ENCODE data around the gene UBLCP1.
"Not testable (repeated sequence)": the region's sequence is repeated elsewhere in the genome, so short reads cannot be mapped to it uniquely, and the experiment has no call there.

The UBLCP1 gene

GRCh38 chr5:159230657-159231056, 32.4 kb upstream of the UBLCP1 start:
- Mint-ChIP-seq H3K27ac (no peak overlapping the region), H3K4me1 (no peaks in the 10 kb centered on the region), H3K9me3 (no peaks in the 10 kb centered on the region), H3K36me3 (ENCODE audit: low read depth) (no peaks in the 10 kb centered on the region), H3K4me3 (no peak overlapping the region), H3K27me3 (ENCODE audit: low read depth) (peaks cover 11% of the 10 kb centered on the region)
- TF ChIP-seq, protein P1, sequence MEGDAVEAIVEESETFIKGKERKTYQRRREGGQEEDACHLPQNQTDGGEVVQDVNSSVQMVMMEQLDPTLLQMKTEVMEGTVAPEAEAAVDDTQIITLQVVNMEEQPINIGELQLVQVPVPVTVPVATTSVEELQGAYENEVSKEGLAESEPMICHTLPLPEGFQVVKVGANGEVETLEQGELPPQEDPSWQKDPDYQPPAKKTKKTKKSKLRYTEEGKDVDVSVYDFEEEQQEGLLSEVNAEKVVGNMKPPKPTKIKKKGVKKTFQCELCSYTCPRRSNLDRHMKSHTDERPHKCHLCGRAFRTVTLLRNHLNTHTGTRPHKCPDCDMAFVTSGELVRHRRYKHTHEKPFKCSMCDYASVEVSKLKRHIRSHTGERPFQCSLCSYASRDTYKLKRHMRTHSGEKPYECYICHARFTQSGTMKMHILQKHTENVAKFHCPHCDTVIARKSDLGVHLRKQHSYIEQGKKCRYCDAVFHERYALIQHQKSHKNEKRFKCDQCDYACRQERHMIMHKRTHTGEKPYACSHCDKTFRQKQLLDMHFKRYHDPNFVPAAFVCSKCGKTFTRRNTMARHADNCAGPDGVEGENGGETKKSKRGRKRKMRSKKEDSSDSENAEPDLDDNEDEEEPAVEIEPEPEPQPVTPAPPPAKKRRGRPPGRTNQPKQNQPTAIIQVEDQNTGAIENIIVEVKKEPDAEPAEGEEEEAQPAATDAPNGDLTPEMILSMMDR (IDR thresholded peaks at IDR 0.05; ENCODE audit: unreplicated experiment in 3 of 3): no peak

DNA sequence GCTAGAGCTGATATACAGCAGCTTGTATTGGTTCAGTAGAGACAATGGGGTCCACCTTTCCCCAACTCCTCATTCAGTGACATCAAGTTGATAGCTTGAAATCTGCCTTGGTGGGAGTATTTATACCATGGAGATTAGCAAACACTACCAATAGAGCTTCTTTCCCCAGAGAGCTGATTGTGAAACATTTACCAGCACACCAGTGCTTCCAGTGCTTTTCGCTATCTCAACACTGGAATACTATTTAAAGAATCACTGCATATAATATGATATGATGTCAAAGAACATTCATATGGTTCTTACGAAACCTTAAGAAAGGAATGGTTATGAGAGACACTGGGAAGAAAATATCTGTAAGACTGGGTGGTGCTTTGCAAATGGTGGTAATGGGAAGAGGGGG, 31.9 kb upstream of the UBLCP1 start:
- TF ChIP-seq, protein P1 (IDR thresholded peaks at IDR 0.05; ENCODE audit: unreplicated experiment in 3 of 3): no peak

DNA sequence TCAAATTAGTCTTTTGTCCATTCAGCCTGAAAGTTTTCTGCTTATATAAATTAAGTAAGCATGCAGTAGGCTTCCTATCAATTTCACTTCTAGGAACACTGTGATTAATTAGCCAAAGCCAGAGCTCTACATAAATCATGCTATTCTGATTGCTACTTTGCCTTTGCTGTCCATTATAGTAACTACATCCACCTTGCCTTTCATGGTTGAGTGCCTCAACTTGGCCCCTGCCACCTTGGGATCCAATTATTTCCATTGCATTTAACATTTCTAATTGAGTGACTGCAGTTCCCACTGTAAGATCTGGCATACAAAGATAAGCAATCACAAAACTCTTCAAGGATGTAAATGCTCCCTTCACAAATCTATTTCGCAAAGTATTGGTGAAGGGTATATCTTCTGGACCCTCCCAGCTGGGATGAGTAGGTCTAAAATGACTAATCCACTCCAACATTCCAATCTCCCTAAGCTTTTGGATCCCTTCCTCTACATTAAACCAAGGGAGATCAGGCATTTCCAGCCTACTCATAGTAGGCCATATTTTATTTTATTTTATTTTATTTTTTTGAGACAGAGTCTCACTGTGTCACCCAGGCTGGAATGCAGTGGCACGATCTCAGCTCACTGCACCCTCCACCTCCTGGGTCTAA, 27.1 kb upstream of the UBLCP1 start:
- not testable (repeated sequence) for H3K9me3 Mint-ChIP-seq; H3K36me3 Mint-ChIP-seq (ENCODE audit: low read depth); H3K27me3 Mint-ChIP-seq (ENCODE audit: low read depth); H3K4me1 Mint-ChIP-seq; H3K4me3 Mint-ChIP-seq; H3K27ac Mint-ChIP-seq

More for the DNA sequence above, 31.9 kb upstream of the UBLCP1 start:
- peaks cover 11% of the 10 kb centered on the region for H3K27me3 Mint-ChIP-seq (ENCODE audit: low read depth)
- no peaks in the 10 kb centered on the region for H3K9me3 Mint-ChIP-seq
- no peaks in the 10 kb centered on the region for H3K36me3 Mint-ChIP-seq (ENCODE audit: low read depth)
- H3K4me1 Mint-ChIP-seq: no peaks in the 10 kb centered on the region
- H3K27ac Mint-ChIP-seq: no peak overlapping the region
- H3K4me3 Mint-ChIP-seq: no peak overlapping the region

DNA sequence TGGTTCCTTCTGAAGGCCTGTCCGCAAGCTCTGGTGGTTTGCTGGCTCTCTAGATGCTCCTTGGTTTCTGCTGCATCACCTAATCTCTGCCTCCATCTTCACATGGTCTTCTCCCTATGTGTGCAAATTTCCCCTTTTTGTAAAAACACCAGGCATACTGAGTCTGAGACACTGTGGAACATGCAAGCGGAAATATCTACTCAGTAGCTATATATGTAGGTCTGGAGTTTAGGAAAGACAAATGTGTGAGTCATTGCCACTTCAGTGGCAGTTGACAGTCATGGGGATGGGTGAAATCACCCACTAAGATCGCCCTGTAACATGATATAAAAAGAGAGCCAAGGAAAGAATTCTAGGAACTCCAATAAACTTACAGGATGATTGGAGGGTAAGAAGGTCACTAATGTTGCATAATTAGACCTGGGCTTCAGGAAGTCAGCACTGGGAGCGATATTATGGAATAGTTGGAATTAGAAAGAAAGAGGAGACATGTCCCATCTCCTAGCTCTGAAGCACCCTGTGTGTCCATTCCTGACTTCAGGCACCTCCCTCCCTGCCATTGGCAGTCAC, 22.7 kb upstream of the UBLCP1 start:
- Mint-ChIP-seq H3K27ac (no peak overlapping the region), H3K27me3 (ENCODE audit: low read depth) (peaks cover 8% of the 10 kb centered on the region), H3K4me1 (no peaks in the 10 kb centered on the region), H3K36me3 (ENCODE audit: low read depth) (no peaks in the 10 kb centered on the region), H3K9me3 (no peaks in the 10 kb centered on the region), H3K4me3 (no peak overlapping the region)
- TF ChIP-seq, protein P1 (IDR thresholded peaks at IDR 0.05; ENCODE audit: unreplicated experiment in 3 of 3): no peak

- Mint-ChIP-seq H3K27me3 (ENCODE audit: low read depth) (peaks cover 15% of the 10 kb centered on the region), H3K9me3 (no peaks in the 10 kb centered on the region), H3K36me3 (ENCODE audit: low read depth) (no peaks in the 10 kb centered on the region), H3K4me1 (no peaks in the 10 kb centered on the region), H3K4me3 (no peak overlapping the region), H3K27ac (no peak overlapping the region)
- TF ChIP-seq, protein P1 (IDR thresholded peaks at IDR 0.05; ENCODE audit: unreplicated experiment in 3 of 3): no peak
Observed at GRCh38 chr5:159241946-159242552, 21.0 kb upstream of the UBLCP1 start.

DNA sequence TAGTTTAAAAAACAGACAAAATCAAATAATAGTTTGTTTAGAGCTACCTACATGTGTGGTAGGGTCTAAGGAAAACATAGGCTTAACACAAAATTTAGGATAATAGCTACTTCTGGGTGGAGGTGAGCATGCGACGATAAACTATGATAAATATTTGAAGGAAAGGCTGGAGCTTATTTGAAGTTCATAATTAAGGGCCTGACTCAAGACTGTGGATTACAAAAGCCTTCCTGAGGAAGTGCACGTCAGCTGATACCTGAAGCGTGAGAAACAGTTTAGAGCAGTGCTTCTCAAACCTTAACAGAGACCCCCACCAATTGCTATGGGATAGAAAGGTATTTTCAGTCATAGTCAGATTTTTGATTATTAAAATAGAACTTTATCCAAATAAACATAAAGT, 20.4 kb upstream of the UBLCP1 start:
- H3K9me3 Mint-ChIP-seq: no peaks in the 10 kb centered on the region
- peaks cover 20% of the 10 kb centered on the region for H3K27me3 Mint-ChIP-seq (ENCODE audit: low read depth)
- no peak overlapping the region for H3K27ac Mint-ChIP-seq
- no peak overlapping the region for H3K4me3 Mint-ChIP-seq
- TF ChIP-seq, protein P1 (IDR thresholded peaks at IDR 0.05; ENCODE audit: unreplicated experiment in 3 of 3): no peak
- no peaks in the 10 kb centered on the region for H3K4me1 Mint-ChIP-seq
- no peaks in the 10 kb centered on the region for H3K36me3 Mint-ChIP-seq (ENCODE audit: low read depth)
